BJ (cell line): Measurements from ENCODE around the gene ENG. TPM values are rescaled to one million over a fixed set of nuclear protein-coding genes. Genes with fewer than 3 reads are reported as not detected.
A peak's percentile ranks its signal among the peaks of the same experiment; 100 is the strongest.

Experiments
- CTCF ChIA-PET: fragments of 350-600 bp; formaldehyde crosslinking; extraction: SDS; loops from one replicate; lab custom pipeline; 2021; ENCODE audit warnings: antibody characterized with exemption, inconsistent platforms; lab: Yijun Ruan, JAX
- POLR2A ChIA-PET: fragments of 300-600 bp; sonication (Branson Sonifier 250); formaldehyde crosslinking; extraction: SDS; loops from one replicate; lab custom pipeline; 2021; ENCODE audit warnings: antibody characterized with exemption; lab: Charles Lee
- DNase-seq: peaks from one replicate; pipeline ENCODE4 v3.0.0-alpha.2; 2011; ENCODE audit warnings: low read depth
- H3K27me3 ChIP-seq: 2 replicates; pipeline ENCODE4 v1.6.0; 2011; ENCODE audit warnings: low read length; ENCODE audit not compliant: control insufficient read depth, insufficient read depth
- H3K36me3 ChIP-seq: 2 replicates; pipeline ENCODE4 v1.5.1; 2011; ENCODE audit warnings: low read length; ENCODE audit not compliant: control insufficient read depth, insufficient read depth
- H3K4me3 ChIP-seq: 2 replicates; pipeline ENCODE4 v1.5.1; 2011; ENCODE audit warnings: low read depth, mild to moderate bottlenecking, control low read depth, low read length
- polyA plus RNA-seq: library from polyadenylated mRNA; depleted of rRNA; stranded (reverse); fragments of >200 nt; gene quantifications from 2 replicates; pipeline ENCODE4 v1.2.3, GENCODE V29; 2011
- TF ChIP-seq, protein P1 (sequence below): IDR thresholded peaks from 2 replicates; pipeline ENCODE4 v1.5.1; 2011; ENCODE audit warnings: low read depth, mild to moderate bottlenecking, control low read depth, inconsistent platforms, low read length, moderate library complexity; ENCODE audit not compliant: insufficient read depth

The ENG gene
- polyA plus RNA-seq, 1 experiment: 44.6 TPM

DNA sequence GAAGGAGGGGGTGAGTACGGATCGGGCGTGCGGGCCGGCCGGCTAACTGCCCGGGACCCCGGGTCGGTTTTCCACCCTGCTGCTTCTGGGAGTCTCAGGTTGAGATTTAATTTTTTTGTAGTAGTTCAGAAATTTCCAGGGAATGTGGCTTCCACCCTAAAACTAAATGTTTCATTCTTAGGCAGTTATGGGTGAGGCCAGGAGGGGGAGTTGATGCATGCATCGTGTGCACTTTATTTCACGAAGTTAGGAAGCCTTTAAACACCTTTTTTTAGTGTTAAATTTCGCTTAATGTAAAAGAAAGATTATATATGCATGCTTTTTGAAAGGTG is 67.7 kb downstream of the ENG start:
- no peak for DNase-seq
- Histone ChIP-seq H3K36me3 (peaks cover 33% of the 10 kb centered on the region), H3K4me3 (peak overlapping the region; percentile 95), H3K27me3 (no peaks in the 10 kb centered on the region)
- ChIA-PET POLR2A (no interaction called here), CTCF (interaction anchor here (0.9 to 2.3 kb wide), 6 partner anchors 16 to 208 kb away, joined by 3 to 18 read pairs (median 5); partner anchors contain the start of genes FPGS and TOR2A)
- TF ChIP-seq, protein P1, sequence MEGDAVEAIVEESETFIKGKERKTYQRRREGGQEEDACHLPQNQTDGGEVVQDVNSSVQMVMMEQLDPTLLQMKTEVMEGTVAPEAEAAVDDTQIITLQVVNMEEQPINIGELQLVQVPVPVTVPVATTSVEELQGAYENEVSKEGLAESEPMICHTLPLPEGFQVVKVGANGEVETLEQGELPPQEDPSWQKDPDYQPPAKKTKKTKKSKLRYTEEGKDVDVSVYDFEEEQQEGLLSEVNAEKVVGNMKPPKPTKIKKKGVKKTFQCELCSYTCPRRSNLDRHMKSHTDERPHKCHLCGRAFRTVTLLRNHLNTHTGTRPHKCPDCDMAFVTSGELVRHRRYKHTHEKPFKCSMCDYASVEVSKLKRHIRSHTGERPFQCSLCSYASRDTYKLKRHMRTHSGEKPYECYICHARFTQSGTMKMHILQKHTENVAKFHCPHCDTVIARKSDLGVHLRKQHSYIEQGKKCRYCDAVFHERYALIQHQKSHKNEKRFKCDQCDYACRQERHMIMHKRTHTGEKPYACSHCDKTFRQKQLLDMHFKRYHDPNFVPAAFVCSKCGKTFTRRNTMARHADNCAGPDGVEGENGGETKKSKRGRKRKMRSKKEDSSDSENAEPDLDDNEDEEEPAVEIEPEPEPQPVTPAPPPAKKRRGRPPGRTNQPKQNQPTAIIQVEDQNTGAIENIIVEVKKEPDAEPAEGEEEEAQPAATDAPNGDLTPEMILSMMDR: peak; percentile 49; the same call in 1 of the 2 replicates

DNA sequence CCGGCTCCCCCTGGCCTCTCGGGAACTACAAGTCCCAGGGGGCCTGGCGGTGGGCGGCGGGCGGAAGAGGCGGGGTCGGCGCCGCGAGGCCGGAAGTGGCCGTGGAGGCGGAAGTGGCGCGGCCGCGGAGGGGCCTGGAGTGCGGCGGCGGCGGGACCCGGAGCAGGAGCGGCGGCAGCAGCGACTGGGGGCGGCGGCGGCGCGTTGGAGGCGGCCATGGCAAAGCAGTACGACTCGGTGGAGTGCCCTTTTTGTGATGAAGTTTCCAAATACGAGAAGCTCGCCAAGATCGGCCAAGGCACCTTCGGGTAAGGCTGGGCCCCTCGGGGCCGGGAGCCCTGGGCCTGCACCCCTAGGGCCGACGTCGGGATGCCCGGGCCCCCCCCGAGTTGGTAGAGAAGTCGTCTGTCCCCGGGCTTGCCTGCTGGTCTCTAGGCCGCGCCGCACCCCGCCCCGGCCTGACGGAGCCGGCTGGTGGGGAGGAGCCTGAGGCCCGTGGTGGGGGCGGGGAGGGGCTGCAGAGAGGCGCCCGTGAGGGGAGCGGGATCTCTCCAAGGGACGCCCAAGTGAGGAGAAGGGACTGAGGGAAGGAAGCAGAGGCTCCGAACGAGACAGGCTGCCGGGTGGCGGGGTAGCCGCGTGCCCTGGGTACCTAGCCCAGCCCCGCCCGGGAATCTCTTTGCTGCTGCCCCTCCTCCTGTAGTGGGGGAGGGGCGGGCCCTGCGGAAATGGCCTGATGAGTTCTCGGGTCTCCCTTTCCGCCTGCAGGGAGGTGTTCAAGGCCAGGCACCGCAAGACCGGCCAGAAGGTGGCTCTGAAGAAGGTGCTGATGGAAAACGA is 68.3 kb downstream of the ENG start, which contains the start of gene CDK9:
TSS of gene CDK9 (plus strand) at position 102 of the 840 bp plus-strand sequence. CDS start at position 217, 115 bp downstream.
- POLR2A ChIA-PET: interaction anchor here (0.8 kb wide), 1 partner anchor 11 kb away, joined by 8 read pairs; no protein-coding TSS in a partner anchor
- H3K36me3 ChIP-seq: peaks cover 32% of the 10 kb centered on the region

DNA sequence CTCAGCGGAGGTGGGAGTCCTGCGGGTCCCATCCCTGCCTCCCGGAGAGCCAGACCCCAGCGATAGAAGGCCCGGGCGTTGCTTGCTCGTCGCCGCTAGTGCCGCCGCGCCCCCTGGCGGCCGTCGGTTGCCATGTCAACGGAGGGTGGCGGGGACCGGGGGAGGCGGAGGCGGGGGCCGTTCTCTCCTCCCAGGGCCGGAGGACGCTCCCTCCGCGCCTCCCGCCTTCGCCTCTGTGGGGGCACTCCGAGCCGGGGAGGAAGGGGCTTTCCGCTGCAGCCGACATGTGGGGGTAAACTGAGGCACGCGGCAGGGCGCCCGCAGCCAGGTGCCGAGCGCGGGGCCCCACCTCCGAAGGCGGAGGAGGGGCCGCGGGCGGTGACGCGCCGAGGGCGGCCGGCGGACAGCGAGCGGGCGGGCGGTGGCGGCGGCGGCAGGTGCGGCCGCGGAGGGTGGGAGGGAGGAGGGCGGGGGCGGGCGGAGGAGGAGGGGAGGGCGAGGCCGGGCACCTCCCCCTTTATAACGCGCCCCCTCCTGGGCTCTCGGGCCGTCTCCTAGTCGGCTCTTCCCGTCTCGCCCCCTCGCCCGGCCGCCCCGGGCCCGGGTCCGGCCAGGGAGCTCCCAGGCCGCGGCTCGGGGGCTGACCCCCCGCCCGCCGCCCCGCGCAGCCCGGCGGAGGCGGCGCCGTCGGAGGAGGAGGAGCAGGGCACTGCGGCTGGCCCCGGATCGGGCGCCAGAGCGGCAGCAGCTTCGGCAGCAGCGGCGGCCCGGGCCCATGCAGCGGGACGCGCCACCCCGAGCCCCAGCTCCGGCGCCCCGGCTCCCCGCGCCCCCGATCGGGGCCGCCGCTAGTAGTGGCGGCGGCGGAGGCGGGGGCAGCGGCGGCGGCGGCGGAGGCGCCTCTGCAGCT is 69.2 kb downstream of the ENG start:
- ChIA-PET CTCF (interaction anchor here (0.6 to 4.1 kb wide), 42 partner anchors 9 to 282 kb away, joined by 3 to 23 read pairs (median 4); partner anchors contain the start of genes ENG, ST6GALNAC4 and TOR2A), POLR2A (interaction anchor here (0.8 to 0.9 kb wide), 2 partner anchors 12 to 14 kb away, joined by 3 to 8 read pairs; no protein-coding TSS in a partner anchor)
- H3K36me3 ChIP-seq: peaks cover 28% of the 10 kb centered on the region
- DNase-seq: no peak
- peak overlapping the region; percentile 95 for H3K4me3 ChIP-seq
- TF ChIP-seq, protein P1: peak; percentile 91
- 0 out of 2 replicates have a peak, but pooled peaks cover under 1% of the 10 kb centered on the region for H3K27me3 ChIP-seq

More for the DNA sequence above, 68.3 kb downstream of the ENG start, which contains the start of gene CDK9:
- CTCF ChIA-PET: interaction anchor here (0.6 to 4.1 kb wide), 30 partner anchors 11 to 283 kb away, joined by 3 to 23 read pairs (median 4); partner anchors contain the start of genes ENG, FPGS, ST6GALNAC4 and TOR2A
- TF ChIP-seq, protein P1: no peak
- H3K4me3 ChIP-seq: peak within 1 kb of the TSS; percentile 95
- DNase-seq: no peak
- no peaks in the 10 kb centered on the region for H3K27me3 ChIP-seq

DNA sequence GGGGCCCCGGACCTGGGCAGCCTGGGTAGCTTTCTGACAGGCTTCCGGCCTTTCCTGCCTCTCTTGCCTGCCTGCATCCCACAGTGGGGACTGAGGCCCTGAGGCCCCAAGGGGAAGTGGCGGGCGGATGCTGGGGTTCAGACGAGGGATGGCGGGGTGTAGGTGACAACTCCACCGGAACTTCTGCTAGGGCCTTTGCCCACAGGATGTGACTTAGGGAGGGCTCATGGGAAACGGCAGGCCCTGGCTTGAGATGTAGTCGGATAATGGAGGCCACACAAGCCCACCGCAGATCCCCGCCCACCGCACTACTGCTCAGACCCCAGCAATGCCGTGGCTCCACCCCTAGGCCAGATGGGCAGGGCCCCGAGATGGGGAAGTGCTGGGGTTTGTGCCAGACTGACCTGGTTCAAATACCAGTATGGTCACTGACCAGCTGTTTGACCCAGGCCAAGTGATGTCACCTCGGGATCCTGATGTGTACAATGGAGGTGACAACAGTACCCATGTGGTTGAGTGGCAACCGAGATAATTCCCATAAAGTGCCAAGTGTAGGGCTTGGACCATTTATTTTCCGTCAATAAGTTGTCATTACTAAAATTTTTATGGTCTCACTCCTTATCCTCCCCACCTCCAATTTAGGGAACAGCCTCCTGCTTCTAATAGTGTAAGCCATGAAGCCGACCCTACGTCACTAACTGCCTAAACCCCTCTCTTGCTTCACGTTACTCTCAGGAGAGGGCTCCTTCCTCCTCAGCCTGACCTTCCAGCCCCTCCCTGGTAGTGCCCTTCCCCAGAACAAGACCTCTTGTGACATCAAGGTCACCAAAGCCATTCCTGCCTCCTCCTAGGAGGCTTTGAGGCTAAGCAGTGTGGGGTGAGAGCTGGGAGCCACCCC is 71.1 kb downstream of the ENG start:
- ChIA-PET POLR2A (no interaction called here), CTCF (interaction anchor here (1.0 to 4.1 kb wide), 8 partner anchors 18 to 141 kb away, joined by 3 to 23 read pairs (median 5); partner anchors contain the start of gene TOR2A)
- DNase-seq: no peak
- TF ChIP-seq, protein P1: no peak
- Histone ChIP-seq H3K27me3 (0 out of 2 replicates have a peak, but pooled peaks cover 2% of the 10 kb centered on the region), H3K36me3 (peaks cover 11% of the 10 kb centered on the region), H3K4me3 (no peak overlapping the region)
